ENCODE data around the gene IGFBP5.

IGFBP5 gene

DNA sequence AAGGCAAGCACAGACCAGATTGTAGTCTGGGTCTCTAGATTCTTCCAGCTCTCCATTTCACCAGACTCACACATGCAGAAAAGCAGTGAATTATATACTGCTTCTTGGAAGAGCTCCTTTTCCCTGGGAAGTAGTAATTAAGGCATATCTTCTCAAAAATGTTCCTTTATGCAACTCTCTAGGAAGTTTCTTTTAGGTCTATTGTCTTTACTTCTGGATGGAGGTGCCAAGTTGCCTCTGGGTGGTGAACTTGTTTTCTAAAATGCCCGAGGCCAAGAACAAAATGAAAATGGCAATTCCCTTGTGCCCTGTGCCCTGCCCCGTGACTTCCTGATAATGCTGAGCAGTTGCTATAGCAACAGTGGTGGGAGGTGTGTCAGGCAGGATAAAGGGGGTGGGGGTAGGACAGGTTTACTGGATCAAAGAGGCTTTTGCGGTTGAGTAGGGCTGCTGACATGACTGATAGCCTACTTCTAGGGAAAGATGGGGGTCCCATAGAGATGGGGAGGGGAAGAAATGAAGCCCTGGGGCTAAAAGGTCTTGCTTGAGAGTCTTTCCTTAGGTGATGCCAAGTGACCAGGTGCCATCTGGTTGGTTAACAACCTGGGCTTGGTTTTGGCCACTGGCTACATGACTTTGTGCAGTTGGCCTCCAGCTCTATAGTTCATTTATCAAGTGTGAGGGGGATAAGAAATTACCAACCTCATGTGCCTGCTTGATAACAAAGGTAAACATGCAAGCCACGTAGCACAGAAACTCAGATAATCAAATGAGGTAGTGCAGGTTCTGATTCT is 50.3 kb downstream of the IGFBP5 start:
- no peak for DNase-seq (ENCODE audit: low read depth, low spot score)

DNA sequence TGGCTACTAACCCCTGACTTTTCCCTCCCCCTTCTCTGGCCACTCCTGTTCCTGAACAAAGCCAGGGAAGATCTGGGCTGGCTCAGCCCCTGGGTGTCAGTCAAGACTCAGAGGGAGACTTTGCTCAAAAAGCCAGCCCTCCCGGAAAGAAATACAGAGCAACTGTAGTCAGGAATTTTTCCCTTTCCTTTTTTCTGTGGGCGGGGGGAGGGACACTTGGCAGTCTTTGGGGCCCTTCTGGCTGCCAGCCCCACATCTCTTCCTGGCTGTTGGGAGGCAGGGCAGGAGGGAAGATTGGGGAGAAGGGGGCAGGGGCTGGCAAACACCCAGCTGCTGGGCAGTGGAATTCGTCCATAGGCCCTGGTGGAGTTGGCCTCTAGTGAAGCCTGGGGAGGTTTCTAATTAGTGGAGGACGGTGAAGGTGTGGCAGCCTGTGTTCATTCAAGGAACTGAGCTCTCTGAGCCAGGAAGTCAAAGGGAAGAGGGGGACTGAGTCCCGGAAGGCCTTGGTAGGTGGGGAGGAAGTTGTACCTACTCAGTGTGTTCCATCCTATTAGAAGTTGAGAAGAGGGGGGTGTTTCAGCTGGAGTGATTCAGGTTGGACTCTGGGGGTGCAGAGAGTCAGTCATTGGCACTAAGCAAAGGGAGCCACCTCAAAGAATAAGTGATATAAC is 51.2 kb downstream of the IGFBP5 start:
- peak; percentile 82 for DNase-seq (ENCODE audit: low read depth, low spot score)

DNA sequence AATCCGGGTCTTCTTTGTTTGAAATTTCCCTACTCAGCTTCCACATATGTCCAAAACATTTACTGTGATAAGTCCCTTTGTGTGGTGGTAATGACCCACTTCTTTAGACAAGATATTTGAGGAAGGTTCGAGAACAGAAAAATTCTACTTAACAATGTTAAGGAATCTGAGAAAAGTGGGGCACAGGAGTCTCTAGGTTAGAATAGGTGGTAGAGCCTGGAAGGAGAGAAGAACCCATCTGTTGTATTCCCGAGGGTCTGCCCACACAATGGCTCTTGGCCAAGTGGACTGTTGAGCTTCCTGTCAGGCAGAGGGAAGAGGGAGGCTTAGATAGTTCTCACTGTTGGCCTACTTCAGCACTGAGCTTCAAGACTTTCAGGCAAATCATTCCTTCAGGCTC is 57.9 kb downstream of the IGFBP5 start:
- no peak for DNase-seq (ENCODE audit: low read depth, low spot score)

GRCh38 chr2:216636551-216637450 is 58.5 kb downstream of the IGFBP5 start:
- peak; percentile 78 for DNase-seq (ENCODE audit: low read depth, low spot score)

- DNase-seq (ENCODE audit: low read depth, low spot score) = peak; percentile 79
These were observed 59.4 kb downstream of the IGFBP5 start for GRCh38 chr2:216635701-216636550.

DNA sequence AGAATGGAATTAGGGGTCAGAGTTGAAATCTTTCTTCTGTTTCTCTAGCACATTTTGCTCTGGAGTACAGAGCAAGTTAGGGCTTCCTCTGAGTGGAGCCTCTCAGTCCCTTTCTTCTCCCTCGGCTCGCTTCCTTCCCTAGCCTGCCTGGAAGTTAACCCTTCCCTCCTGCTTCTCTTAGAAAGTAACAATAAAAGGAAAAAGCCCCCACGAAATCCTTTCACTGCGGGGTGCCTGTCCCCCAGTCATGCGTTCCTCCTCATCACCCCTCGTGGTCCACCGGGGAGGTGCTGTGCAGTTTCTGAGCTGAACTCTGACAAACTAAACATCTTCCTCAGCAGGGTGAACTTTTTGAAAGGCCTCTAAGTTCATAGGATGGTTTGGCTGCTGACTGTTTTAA is 60.2 kb downstream of the IGFBP5 start:
- peak; percentile 45 for DNase-seq (ENCODE audit: low read depth, low spot score)

- DNase-seq (ENCODE audit: low read depth, low spot score) = peak; percentile 51
These were observed 60.8 kb downstream of the IGFBP5 start for GRCh38 chr2:216634370-216635148.

DNA sequence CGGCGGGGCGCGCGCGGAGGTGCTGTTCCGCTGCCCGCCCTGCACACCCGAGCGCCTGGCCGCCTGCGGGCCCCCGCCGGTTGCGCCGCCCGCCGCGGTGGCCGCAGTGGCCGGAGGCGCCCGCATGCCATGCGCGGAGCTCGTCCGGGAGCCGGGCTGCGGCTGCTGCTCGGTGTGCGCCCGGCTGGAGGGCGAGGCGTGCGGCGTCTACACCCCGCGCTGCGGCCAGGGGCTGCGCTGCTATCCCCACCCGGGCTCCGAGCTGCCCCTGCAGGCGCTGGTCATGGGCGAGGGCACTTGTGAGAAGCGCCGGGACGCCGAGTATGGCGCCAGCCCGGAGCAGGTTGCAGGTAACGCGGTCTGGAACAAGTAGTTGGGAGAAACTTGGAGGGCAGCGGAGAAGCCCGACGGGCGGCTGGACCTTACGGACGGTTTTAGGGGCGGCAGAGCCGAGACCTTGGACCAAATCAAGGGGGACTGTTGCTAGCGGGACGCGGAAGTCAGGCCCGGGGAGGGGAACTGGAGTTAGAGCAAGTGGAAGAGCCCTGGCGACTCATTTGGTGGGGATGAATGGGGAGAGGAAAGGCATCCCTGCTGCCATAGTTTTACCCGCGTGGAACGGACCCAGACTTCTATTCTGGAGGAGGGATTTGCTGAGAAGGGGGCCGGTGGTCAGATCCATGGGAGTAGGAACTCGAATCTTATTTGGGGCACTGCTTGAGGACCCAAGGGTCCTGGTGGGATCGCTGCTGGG is 61.6 kb downstream of the IGFBP5 start:
- DNase-seq (ENCODE audit: low read depth, low spot score) = peak; percentile 68

DNA sequence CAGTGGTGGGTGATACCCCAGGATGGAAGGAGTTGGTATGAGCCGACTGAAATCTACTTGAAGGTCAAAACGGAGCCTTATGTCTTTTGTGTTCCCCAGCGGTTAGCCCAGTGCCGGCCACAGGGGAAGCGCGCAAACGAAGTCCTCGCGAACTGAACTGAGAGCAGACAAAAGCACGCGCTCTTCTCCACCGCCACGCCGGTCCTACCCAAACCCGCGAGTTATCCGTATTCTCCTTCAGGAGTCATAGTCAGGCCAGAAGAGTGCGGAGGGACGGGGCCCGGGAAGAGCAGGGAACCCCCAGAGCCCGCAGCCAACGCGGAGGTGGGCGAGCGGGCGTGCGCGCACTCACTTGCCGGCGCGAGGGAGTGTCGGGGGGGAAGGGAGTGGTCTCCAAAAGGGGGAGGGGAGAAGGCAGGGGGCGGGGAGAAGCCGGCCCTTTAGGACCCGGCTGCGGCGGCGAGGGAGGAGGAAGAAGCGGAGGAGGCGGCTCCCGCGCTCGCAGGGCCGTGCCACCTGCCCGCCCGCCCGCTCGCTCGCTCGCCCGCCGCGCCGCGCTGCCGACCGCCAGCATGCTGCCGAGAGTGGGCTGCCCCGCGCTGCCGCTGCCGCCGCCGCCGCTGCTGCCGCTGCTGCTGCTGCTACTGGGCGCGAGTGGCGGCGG is 62.3 kb downstream of the IGFBP5 start, which contains the start of gene IGFBP2:
Gene IGFBP2, plus strand, starts transcription at position 469 of the 664 bp plus-strand sequence. Its CDS starts 104 bp downstream, at position 573.
- DNase-seq (ENCODE audit: low read depth, low spot score) = peak; percentile 87

- DNase-seq (ENCODE audit: low read depth, low spot score) = no peak
These were observed 62.9 kb downstream of the IGFBP5 start for GRCh38 chr2:216632346-216632951.

GRCh38 chr2:216629784-216630183 is 65.6 kb downstream of the IGFBP5 start:
- no peak for DNase-seq (ENCODE audit: low read depth, low spot score)

GRCh38 chr2:216626875-216627245 is 68.5 kb downstream of the IGFBP5 start:
- DNase-seq (ENCODE audit: low read depth, low spot score) = no peak

GRCh38 chr2:216626168-216626874 is 69.0 kb downstream of the IGFBP5 start:
- no peak for DNase-seq (ENCODE audit: low read depth, low spot score)

DNA sequence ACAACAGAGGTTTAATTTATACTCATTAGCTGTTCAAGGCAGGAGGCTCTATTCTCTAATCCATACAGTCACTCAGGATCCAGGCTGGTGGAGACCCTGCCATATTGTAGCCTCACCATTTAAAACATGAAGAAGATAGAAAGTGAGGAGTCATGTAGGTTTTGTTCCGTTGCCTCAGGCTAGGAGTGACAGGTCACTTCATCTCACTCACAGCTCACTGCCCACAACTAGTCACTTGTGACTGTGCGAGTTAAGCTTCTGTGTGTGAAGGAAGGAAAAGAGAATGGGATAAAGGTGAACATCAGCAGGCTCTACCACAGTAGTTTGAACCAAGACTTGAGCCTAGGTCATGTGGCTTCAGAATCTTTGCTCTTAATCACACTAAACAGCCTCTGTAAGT is 71.1 kb downstream of the IGFBP5 start:
- DNase-seq (ENCODE audit: low read depth, low spot score) = no peak

- DNase-seq (ENCODE audit: low read depth, low spot score) = no peak
These were observed 72.8 kb downstream of the IGFBP5 start for GRCh38 chr2:216622526-216622925.
